ENCODE measurements around the gene MRGPRF. TPM values are rescaled to one million over a fixed set of nuclear protein-coding genes. Genes with fewer than 3 reads are reported as not detected.

MRGPRF gene
- total RNA-seq (2014; rRNA removed; shearing (Covaris generic)) = 0.11 and 0.61 TPM in 2 replicates
- 0.07 TPM in 1 of 2 replicates, not detected in the other for polyA plus RNA-seq (2015; cell fraction: cytosol; rRNA removed)
- 0.20 TPM in 1 of 2 replicates, not detected in the other for polyA plus RNA-seq (2015; cell fraction: nucleus; rRNA removed)

- peak; percentile 51 for DNase-seq (ENCODE audit: low read depth, low spot score)
- in situ Hi-C loops (cut with HindIII; ENCODE audit: low pct_unique_long_range_greater_than_20kb, low sequenced_read_pairs) = no loop called here
Measured at GRCh38 chr11:69013009-69013951, at the start of gene MRGPRF. MRGPRF (minus strand) TSS chr11:69013246; CDS start chr11:69009901, 3,345 bp downstream.

- in situ Hi-C loops (cut with HindIII; ENCODE audit: low pct_unique_long_range_greater_than_20kb, low sequenced_read_pairs) = no loop called here
- no peak for DNase-seq (ENCODE audit: low read depth, low spot score)
Measured at GRCh38 chr11:69062169-69062855, 49.3 kb upstream of the MRGPRF start.

DNA sequence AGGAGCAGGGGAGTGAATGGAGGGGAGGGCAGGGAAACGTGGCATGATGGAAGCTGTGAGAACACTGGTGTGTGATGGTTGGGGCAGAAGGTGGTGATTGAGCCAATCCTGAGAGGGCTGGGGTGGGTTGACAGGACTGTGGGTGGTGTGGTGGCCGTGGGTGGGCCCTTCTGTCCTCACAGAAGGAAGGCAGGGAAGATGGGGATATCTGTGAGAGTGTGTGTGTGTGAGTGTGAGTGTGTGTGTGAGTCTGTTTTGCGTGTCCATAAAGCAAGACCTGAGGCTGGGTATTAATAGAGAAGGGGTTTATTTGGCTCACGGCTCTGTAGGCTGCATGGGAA is 48.6 kb upstream of the MRGPRF start:
- DNase-seq (ENCODE audit: low read depth, low spot score) = no peak
- in situ Hi-C loops (cut with HindIII; ENCODE audit: low pct_unique_long_range_greater_than_20kb, low sequenced_read_pairs) = no loop called here

DNA sequence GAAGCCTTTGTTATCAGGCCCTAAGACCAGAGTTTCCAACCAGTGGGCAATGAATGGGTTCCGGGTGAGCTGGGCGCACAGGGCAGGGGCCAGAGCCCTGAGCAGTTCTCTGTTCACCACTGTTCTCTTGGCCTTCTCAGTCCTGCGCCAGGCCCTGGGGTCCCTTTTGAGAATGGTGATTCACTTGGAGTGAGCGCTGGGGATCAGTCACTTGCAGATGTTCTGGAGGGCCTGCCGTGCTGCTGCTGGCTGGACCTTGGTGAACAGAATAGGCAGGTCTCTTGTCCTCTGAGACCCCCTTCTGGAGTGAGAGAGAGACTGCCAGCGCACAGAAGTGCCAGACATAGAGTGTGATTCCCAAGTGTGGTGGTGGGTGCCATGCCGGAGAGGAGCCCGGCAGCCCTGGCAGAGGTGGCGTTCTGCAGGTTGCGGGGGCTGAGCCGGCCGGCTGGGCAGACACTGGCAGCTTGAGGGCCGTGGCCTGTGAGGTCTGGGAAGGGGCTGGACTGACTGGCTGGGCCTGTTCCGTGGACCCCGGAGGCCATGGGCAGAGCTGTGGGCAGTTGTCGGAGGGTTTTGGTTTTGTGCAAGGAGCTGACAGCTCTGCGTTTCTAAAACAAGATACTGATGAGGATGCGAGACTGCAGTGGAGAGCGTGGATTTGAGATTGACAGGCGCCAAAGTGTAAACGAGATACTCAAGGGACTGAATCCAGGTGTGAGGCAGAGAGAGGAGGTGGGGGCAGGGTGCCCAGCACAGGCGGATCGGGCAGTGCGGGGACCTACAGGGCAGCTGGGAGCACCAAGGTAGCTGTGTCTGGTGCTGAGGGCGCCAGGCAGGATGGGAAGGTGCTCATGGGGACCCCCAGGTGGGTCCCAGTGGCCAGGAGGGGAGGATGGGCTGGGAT is 48.0 kb upstream of the MRGPRF start:
- in situ Hi-C loops (cut with HindIII; ENCODE audit: low pct_unique_long_range_greater_than_20kb, low sequenced_read_pairs) = no loop called here
- DNase-seq (ENCODE audit: low read depth, low spot score) = no peak

- DNase-seq (ENCODE audit: low read depth, low spot score) = no peak
- in situ Hi-C loops (cut with HindIII; ENCODE audit: low pct_unique_long_range_greater_than_20kb, low sequenced_read_pairs) = no loop called here
Measured at GRCh38 chr11:69059985-69060384, 46.9 kb upstream of the MRGPRF start.

GRCh38 chr11:69059429-69059828 is 46.4 kb upstream of the MRGPRF start:
- DNase-seq (ENCODE audit: low read depth, low spot score) = no peak
- in situ Hi-C loops (cut with HindIII; ENCODE audit: low pct_unique_long_range_greater_than_20kb, low sequenced_read_pairs) = no loop called here

DNA sequence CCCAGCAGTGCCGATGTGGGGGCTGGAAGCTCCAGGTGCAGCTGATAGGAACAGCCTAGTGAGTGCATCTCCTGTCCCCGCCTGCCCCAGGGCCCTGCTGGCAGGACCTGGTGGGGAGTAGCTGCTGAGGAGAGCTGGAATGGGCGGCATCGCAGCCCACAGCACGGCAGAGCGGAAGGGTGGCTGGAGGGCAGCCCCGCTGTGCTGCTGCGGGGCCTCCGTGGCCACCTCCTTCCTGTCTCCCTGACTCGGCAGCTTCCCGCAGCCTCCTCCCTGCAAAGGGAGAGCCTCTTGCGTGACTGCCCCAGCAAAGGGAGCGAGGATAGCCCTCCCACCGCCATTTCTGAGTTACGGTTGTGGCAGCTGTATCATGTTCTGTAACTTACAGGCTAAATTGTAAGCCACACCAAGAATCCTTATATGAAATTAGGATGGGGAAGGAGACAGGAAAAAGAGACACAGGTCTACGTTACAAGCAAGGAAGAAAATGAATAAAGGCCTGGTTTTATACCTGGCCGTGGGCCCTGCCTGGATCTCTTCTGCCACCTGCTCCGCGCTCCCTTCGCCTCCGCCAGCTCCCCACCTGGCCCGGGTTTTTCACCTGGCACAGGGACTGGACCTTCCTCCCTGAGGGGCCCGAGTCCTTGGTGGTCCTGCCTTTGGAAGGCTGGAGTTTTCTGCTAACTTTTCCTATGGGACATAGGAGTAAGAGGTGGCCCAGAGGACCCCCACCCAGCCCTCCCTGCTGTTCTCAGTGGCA is 45.6 kb upstream of the MRGPRF start:
- in situ Hi-C loops (cut with HindIII; ENCODE audit: low pct_unique_long_range_greater_than_20kb, low sequenced_read_pairs) = no loop called here
- DNase-seq (ENCODE audit: low read depth, low spot score) = no peak

GRCh38 chr11:69057801-69058200 is 44.8 kb upstream of the MRGPRF start:
- in situ Hi-C loops (cut with HindIII; ENCODE audit: low pct_unique_long_range_greater_than_20kb, low sequenced_read_pairs) = no loop called here
- no peak for DNase-seq (ENCODE audit: low read depth, low spot score)

DNA sequence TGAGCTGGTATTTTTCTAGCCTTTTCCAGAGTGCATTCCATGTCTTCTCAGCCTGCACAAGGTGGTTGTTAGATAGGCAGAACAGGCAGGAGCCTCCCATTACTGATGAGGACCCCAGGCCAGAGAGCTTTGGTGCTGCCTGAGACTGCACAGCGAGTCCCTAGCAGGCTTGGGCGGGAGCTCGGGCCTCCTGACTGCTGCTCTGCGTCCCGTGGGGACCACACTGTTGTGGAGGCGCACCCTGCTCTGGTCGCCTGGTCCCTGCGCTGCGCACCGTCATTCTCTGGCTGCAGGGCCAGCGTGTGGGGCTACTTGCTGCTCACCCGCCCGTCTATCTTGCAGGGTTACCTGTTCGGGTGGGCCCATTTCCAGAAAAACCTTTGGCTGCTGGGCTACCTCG is 44.2 kb upstream of the MRGPRF start:
- DNase-seq (ENCODE audit: low read depth, low spot score) = no peak
- in situ Hi-C loops (cut with HindIII; ENCODE audit: low pct_unique_long_range_greater_than_20kb, low sequenced_read_pairs) = no loop called here

GRCh38 chr11:69055598-69056516 is 42.8 kb upstream of the MRGPRF start:
- peak; percentile 94 for DNase-seq (ENCODE audit: low read depth, low spot score)
- in situ Hi-C loops (cut with HindIII; ENCODE audit: low pct_unique_long_range_greater_than_20kb, low sequenced_read_pairs) = no loop called here

DNA sequence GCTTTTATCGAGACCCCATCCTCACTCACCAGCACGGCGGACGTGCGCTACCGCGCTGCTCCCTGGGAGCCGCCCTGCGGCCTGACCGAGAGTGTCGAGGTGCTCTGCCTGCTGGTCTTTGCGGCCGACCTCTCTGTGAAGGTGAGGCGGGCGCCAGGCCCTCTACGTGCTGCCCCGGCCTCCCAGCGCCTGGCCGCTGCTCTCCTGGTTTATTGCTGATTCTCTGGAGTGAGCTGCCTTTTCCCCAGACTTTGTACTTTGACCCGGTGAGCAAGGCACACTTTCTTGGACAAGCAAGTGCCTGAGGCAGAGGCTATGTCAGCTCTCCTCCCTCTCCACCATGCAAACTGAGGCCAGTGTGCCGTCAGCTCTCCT is 42.2 kb upstream of the MRGPRF start:
- in situ Hi-C loops (cut with HindIII; ENCODE audit: low pct_unique_long_range_greater_than_20kb, low sequenced_read_pairs) = no loop called here
- no peak for DNase-seq (ENCODE audit: low read depth, low spot score)

- DNase-seq (ENCODE audit: low read depth, low spot score) = no peak
Measured at GRCh38 chr11:69054397-69055211, 41.6 kb upstream of the MRGPRF start.

DNA sequence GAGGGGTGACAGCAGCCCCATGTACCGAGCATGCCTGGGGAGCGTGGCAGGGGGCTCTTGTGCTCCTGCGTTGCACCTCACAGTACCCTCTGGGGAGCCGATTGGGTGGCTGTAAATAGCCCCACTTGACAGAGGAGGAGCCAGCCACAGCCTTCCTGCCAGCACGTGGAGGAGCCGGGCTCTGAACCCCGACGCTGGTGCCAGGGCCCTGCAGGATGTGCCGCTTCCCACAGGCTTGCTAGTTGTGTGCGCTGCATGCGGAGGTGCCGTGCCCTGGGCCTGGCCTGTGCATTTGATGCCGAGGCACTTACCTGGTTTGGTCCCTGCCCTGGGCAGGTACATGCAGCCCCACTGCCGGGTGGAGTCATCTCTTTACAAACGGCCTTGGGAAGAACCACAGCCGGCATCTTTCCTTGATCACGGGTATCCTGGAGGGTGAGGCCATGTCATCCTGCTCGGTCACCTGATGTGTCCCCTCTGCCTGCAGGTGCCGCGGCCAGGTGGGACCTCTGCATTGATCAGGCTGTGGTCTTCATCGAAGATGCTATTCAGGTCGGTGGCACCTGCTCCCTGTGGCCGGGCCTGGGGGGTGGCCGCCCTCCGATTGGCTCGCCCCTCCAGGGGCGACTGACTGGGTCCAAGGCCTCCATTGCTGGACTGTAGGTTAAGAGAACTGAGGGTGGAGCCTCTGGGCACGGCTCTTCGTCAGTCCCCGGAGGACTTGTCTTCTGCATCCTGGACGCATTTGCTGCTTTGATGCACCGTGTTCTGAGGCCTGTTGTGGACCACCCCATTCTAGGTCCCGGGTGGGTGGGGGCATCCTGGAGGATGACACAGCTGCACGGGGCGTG is 40.7 kb upstream of the MRGPRF start:
- in situ Hi-C loops (cut with HindIII; ENCODE audit: low pct_unique_long_range_greater_than_20kb, low sequenced_read_pairs) = no loop called here
- no peak for DNase-seq (ENCODE audit: low read depth, low spot score)

More at GRCh38 chr11:69054397-69055211, 41.6 kb upstream of the MRGPRF start:
- in situ Hi-C loops (cut with HindIII; ENCODE audit: low pct_unique_long_range_greater_than_20kb, low sequenced_read_pairs) = no loop called here

DNA sequence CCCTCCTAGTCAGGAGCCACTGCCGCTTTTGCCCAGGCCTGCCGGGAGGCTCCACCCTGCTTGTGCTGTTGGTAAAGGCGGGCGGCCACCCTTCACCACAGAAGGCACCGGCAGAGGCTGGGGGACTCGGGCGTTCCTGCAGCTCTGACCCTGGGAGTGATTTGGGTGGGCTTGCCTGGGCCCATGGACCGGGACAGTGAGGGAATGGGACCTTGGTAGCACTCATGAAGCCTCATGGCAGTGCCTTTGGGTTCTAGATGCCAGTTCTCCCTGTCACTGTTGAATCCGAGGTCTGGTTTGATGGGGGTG is 40.1 kb upstream of the MRGPRF start:
- in situ Hi-C loops (cut with HindIII; ENCODE audit: low pct_unique_long_range_greater_than_20kb, low sequenced_read_pairs) = no loop called here
- no peak for DNase-seq (ENCODE audit: low read depth, low spot score)
